SW 1271 (cell line): ENCODE data around the gene OR2T11.
A peak's percentile ranks its signal among the peaks of the same experiment; 100 is the strongest.
"Not testable (repeated sequence)": the region's sequence is repeated elsewhere in the genome, so short reads cannot be mapped to it uniquely, and the experiment has no call there.

Experiments used
- DNase-seq, 2 experiments: peaks; one replicate each; lab custom pipeline; 2025; lab: John Stamatoyannopoulos, UW

OR2T11 gene

GRCh38 chr1:248634991-248635390 is at the start of gene OR2T11:
TSS of gene OR2T11 (minus strand) at chr1:248635091. CDS start at chr1:248627128, 7,963 bp downstream.
- not testable (repeated sequence) for DNase-seq

GRCh38 chr1:248681651-248682050 is 46.8 kb upstream of the OR2T11 start:
- no peak for DNase-seq

DNA sequence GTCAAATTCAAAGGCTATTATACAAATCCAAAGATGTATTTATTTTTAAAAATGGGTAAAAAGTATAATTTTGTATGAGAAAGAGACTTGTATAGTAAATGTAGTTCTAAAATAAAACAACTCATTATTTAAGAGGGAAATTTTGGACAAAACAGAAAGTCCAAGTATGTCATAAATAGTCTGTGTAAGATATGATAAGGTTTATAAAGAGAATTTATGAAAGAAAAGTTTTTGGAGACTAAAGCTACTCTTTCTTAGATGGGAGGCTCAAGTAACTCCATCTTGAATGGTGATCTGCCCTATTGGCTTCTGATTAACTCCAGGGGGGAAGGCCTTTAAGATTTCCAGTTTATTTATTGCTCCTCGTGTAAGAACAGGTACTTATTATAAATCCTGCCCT is 35.1 kb upstream of the OR2T11 start:
- DNase-seq: peak in 1 of 2 experiments; percentile 34

DNA sequence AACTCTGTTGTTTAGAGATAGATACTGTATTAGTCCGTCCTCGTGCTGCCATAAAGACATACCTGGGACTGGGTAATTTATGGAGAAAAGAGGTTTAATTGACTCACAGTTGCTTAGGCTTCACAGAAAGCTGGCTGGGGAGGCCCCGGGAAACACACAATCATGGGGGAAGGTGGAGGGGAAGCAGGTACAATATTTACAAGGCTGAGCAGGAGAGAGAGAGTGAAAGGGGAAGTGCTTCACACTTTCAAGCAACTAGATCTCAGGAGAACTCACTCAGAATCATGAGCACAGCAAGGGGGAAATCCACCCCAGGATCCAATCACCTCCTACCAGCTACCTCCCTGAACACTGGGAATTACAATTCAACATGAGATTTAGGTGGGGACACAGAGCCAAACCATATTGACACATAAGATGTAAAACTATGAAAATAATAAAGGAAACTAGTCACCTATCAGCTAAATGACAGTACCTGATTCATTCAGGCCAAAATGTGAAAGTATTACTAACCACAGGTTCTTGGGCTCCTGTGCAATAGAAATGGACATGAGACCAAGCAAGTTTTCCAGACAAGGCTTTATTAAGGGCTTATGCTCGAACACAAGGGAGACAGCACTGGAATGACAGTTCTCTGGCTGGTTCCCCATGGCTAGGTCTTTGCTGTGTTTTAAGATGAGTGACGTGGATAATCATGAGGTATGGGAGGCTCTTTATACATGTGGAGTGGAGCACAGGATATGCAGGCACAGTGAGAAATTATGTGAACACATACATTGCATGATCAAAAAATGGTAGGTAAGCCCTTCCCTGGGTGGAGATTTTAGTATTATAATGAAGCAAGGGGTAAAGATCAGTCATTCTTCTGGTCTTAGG is 28.8 kb upstream of the OR2T11 start:
- DNase-seq: not testable (repeated sequence)

- DNase-seq: not testable (repeated sequence)
Observed at GRCh38 chr1:248656797-248657196, 21.9 kb upstream of the OR2T11 start.

DNA sequence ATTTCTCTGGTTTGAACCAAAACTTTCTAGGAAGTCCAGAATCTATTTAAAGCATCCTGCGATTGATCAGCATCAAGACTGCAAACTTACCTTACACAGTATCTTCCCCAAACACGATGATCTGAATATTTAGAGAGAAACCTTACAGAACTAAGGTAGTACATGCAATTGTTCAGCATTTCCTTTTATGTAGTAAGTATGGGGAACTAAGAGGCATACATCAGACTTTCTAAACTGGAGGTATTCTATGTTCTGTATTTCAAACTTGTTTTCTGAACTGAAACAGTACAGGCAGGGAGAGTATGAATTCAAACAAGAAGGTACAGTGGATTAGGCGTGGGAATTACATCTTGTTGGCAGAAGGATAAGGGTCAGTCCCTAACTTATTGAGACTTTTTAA is 20.5 kb upstream of the OR2T11 start, which contains the start of gene OR2T27:
TSS of gene OR2T27 (minus strand) at position 175 of the 400 bp plus-strand sequence. CDS start 4,644 bp downstream, outside the sequence.
- DNase-seq: not testable (repeated sequence)

- not testable (repeated sequence) for DNase-seq
Observed at GRCh38 chr1:248648770-248649536, 14.1 kb upstream of the OR2T11 start.

GRCh38 chr1:248645178-248645577 is 10.3 kb upstream of the OR2T11 start, which contains the start of gene OR2T35:
TSS of gene OR2T35 (minus strand) at chr1:248645278. CDS start at chr1:248639258, 6,020 bp downstream.
- DNase-seq: not testable (repeated sequence)

DNA sequence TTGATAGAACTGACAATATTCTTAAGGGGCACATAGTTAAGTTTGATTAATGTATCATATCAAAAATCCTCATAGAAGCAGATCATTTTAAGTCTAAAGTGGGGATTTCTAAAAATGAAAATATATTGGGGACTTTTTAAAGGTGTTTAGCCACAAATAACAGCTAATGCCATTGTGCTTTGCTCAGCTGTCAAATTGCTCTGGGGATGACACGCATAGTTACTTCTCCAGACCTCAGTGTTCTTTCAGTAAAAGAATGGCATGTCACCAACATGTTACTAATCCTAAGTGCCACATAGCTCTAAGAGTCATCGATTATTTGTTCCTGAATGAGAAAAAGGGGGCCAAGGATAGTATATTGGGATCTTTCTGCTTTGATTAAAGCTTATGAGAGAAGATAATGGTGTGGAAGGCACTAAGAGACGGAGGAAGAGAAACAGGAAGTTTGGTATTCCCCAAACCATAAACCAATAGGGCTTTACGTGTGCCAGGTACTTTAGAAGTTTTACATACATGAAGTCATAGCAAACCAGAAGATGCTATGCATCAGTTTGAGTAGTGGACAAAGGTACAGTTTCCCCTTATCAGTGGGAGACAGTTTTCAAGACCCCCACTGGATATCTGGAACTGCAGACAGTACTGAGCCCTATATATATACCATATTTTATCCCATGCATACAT is 8.2 kb upstream of the OR2T11 start:
- DNase-seq: not testable (repeated sequence)

GRCh38 chr1:248641583-248641982 is 6.7 kb upstream of the OR2T11 start:
- DNase-seq: not testable (repeated sequence)

DNA sequence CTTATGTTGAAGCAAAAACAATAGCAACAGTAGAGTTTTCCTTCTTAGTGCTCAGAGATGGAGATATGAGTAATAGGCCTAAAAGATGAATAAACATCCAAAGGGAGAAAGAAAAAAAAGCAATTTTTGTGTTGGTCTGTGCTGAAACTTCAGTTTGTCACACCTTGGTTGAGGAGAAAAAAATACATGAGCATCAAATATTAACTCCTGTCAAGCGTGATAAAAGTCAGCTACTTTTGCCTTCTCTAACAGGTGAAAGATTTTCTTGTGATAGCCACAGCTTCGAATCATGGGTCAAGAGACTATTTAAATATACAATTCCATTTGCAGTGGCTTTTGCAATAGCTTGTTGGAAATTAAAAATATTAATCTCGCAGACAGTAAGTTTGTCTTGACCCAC is 6.0 kb upstream of the OR2T11 start:
- DNase-seq: not testable (repeated sequence)

GRCh38 chr1:248639652-248640051 is 4.8 kb upstream of the OR2T11 start:
- not testable (repeated sequence) for DNase-seq

GRCh38 chr1:248636612-248637011 is 1.7 kb upstream of the OR2T11 start:
- not testable (repeated sequence) for DNase-seq

GRCh38 chr1:248631354-248632008 is 3.4 kb downstream of the OR2T11 start:
- DNase-seq: no peak

- no peak for DNase-seq
Observed at GRCh38 chr1:248630551-248630950, 4.3 kb downstream of the OR2T11 start.

GRCh38 chr1:248627971-248628844 is 6.7 kb downstream of the OR2T11 start:
- DNase-seq: no peak

DNA sequence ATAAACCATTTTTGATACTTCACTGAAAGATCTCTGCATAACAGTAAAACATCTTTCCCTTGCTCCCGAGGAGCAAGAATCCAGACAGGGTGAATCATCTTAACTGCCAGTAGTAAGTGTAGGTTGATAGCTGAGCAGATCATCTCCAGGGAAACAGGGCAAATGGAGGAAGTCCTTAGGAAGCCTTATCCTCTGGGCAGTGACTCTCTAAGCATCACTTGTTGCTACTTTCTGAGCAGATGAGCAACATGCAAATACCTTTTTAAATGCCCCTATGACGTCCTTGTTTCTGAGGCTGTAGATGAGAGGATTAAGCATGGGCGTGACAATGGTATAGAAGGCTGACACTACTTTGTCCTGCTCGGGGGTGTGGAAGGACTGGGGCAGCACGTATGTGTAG is 8.9 kb downstream of the OR2T11 start:
- no peak for DNase-seq

GRCh38 chr1:248625166-248625565 is 9.7 kb downstream of the OR2T11 start:
- no peak for DNase-seq

- peak; percentile 26 to 75 for DNase-seq
Observed at GRCh38 chr1:248622570-248623001, 12.3 kb downstream of the OR2T11 start.

DNA sequence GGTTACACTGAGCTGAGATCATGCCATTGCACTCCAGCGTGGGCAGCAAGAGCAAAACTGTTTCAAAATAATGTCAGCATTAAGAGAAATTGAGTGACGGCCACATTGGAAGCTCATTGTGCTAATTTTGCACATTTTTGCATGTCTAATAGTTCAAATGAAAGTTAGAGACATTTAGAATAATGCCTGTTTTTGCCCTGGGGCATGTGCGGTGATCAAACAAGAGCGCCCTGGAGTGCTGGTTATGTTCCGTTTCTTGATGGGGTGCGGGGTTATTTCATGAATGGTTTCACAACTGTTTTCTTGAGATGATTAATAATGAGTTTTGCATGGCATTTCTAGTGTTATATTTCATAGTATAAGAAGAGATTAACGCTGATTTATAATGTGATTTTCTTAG is 13.1 kb downstream of the OR2T11 start:
- no peak for DNase-seq
